Neural progenitor cell (in vitro differentiated cells): ENCODE data around the gene VIPR1.

Experiments used
- CTCF ChIP-seq: fragments of 200-600 bp; sonication (generic); IDR thresholded peaks from 2 replicates; pipeline ENCODE4 v1.5.1; 2017; ENCODE audit warnings: antibody characterized with exemption, mild to moderate bottlenecking
- EZH2 ChIP-seq: fragments of 200-600 bp; sonication (generic); IDR thresholded peaks from 2 replicates; pipeline ENCODE4 v1.6.1; 2017; ENCODE audit warnings: antibody characterized with exemption, mild to moderate bottlenecking, moderate library complexity

GRCh38 chr3:42582474-42583070 lies 80.1 kb downstream of the VIPR1 start:
- TF ChIP-seq CTCF (no peak), EZH2 (no peak)
